Prostate gland (tissue), 2 donors: ENCODE measurements around the gene KCNK15.

Experiments used
- POLR2A ChIP-seq: fragments of 450-650 bp; IDR thresholded peaks from one replicate; pipeline ENCODE4 v1.6.1; 2016; ENCODE audit warnings: antibody characterized with exemption, mild to moderate bottlenecking
- POLR2AphosphoS5 ChIP-seq: sonication (generic); formaldehyde crosslinking; IDR thresholded peaks from one replicate; pipeline ENCODE4 v1.6.1; 2017; ENCODE audit warnings: antibody characterized with exemption
- TF ChIP-seq, protein P1 (sequence below), 4 experiments: fragments of 200-600 bp in 2 of 4; fragments of 450-650 bp in 2 of 4; sonication (generic) in 2 of 4; IDR thresholded peaks; 1 replicate in 3 of 4; 2 replicates in 1 of 4; pipeline ENCODE4 v1.5.1; 2016 to 2019; ENCODE audit warnings: antibody characterized with exemption in 4 of 4, mild to moderate bottlenecking in 2 of 4, moderate library complexity in 2 of 4

DNA sequence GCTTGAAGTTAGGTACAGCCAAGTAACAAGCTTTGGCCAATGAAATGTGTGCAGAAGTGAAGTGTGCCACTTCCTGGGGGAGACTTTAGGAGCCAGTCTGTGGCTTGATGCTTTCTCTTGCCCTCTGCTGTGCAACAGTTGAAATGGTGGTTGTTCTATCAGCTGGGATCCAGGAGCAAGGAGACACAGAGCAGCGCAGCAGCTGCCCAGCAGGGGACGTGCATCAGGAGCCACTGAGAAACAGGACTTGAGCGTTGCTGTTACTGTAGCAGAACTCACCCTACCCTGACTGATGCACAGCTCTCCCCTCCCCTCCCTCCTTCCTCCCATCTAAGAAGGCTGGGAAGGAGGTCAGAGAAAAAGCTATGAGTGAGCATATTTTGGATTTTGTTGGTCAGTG, 49.4 kb upstream of the KCNK15 start:
- TF ChIP-seq, protein P1, sequence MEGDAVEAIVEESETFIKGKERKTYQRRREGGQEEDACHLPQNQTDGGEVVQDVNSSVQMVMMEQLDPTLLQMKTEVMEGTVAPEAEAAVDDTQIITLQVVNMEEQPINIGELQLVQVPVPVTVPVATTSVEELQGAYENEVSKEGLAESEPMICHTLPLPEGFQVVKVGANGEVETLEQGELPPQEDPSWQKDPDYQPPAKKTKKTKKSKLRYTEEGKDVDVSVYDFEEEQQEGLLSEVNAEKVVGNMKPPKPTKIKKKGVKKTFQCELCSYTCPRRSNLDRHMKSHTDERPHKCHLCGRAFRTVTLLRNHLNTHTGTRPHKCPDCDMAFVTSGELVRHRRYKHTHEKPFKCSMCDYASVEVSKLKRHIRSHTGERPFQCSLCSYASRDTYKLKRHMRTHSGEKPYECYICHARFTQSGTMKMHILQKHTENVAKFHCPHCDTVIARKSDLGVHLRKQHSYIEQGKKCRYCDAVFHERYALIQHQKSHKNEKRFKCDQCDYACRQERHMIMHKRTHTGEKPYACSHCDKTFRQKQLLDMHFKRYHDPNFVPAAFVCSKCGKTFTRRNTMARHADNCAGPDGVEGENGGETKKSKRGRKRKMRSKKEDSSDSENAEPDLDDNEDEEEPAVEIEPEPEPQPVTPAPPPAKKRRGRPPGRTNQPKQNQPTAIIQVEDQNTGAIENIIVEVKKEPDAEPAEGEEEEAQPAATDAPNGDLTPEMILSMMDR (IDR thresholded peaks at IDR 0.05): no peak
- TF ChIP-seq POLR2AphosphoS5 (no peak), POLR2A (no peak)
